Astrocyte (in vitro differentiated cells and primary cell): Measurements from ENCODE around the gene TBX6. TPM values are rescaled to one million over a fixed set of nuclear protein-coding genes. Genes with fewer than 3 reads are reported as not detected.

Source experiments
- DNase-seq: peaks from one replicate; pipeline ENCODE4 v3.0.0-alpha.2; 2010; ENCODE audit warnings: low read depth
- FAIRE-seq: peaks from 2 replicates; lab custom pipeline; 2011; peaks lifted over from hg19 to GRCh38; lab: Jason Lieb, UNC
- H2AFZ ChIP-seq: 2 replicates; pipeline ENCODE4 v1.6.0; 2012; ENCODE audit warnings: low read depth, low read length, inconsistent platforms
- H3K27ac ChIP-seq: 2 replicates; pipeline ENCODE4 v1.5.1; 2011; ENCODE audit warnings: low read depth, low read length, inconsistent platforms
- H3K27me3 ChIP-seq: 2 replicates; pipeline ENCODE4 v1.6.0; 2011; ENCODE audit warnings: low read length, inconsistent platforms; ENCODE audit not compliant: insufficient read depth
- H3K36me3 ChIP-seq: 2 replicates; pipeline ENCODE4 v1.5.1; 2011; ENCODE audit warnings: low read length, inconsistent platforms; ENCODE audit not compliant: insufficient read depth
- H3K4me1 ChIP-seq: 2 replicates; pipeline ENCODE4 v1.5.1; 2011; ENCODE audit warnings: low read length, inconsistent platforms; ENCODE audit not compliant: insufficient read depth
- H3K4me2 ChIP-seq: 2 replicates; pipeline ENCODE4 v1.6.0; 2012; ENCODE audit warnings: low read length, inconsistent platforms
- H3K4me3 ChIP-seq: 2 replicates; pipeline ENCODE4 v1.5.1; 2011; ENCODE audit warnings: low read depth, mild to moderate bottlenecking, low read length, inconsistent platforms; ENCODE audit not compliant: insufficient read depth
- H3K79me2 ChIP-seq: 2 replicates; pipeline ENCODE4 v1.6.0; 2012; ENCODE audit warnings: mild to moderate bottlenecking, low read length, inconsistent platforms; ENCODE audit not compliant: insufficient read depth
- H3K9ac ChIP-seq: 2 replicates; pipeline ENCODE4 v1.6.0; 2012; ENCODE audit warnings: mild to moderate bottlenecking, low read length, inconsistent platforms
- H3K9me3 ChIP-seq: 2 replicates; pipeline ENCODE4 v1.5.1; 2012; ENCODE audit warnings: low read depth, mild to moderate bottlenecking, low read length, inconsistent platforms; ENCODE audit not compliant: insufficient read depth
- H4K20me1 ChIP-seq: 2 replicates; pipeline ENCODE4 v1.6.0; 2012; ENCODE audit warnings: low read length, inconsistent platforms; ENCODE audit not compliant: insufficient read depth
- H3K27ac Mint-ChIP-seq: one replicate; pipeline ENCODE4 v1.8.0; 2021; ENCODE audit warnings: mild to moderate bottlenecking, mixed read lengths; ENCODE audit not compliant: unreplicated experiment
- H3K27me3 Mint-ChIP-seq: one replicate; pipeline ENCODE4 v1.8.0; 2021; ENCODE audit warnings: low read depth, mixed read lengths; ENCODE audit not compliant: unreplicated experiment
- H3K36me3 Mint-ChIP-seq: one replicate; pipeline ENCODE4 v1.8.0; 2021; ENCODE audit warnings: low read depth, mixed read lengths; ENCODE audit not compliant: unreplicated experiment
- H3K4me1 Mint-ChIP-seq: one replicate; pipeline ENCODE4 v1.8.0; 2021; ENCODE audit warnings: low read depth, mixed read lengths; ENCODE audit not compliant: unreplicated experiment
- H3K4me3 Mint-ChIP-seq: one replicate; pipeline ENCODE4 v1.8.0; 2021; ENCODE audit warnings: mild to moderate bottlenecking, moderate library complexity, mixed read lengths; ENCODE audit not compliant: unreplicated experiment
- H3K9me3 Mint-ChIP-seq: one replicate; pipeline ENCODE4 v1.8.0; 2021; ENCODE audit warnings: mild to moderate bottlenecking, mixed read lengths; ENCODE audit not compliant: unreplicated experiment
- EZH2 ChIP-seq: IDR thresholded peaks from 2 replicates; pipeline ENCODE4 v1.6.1; 2012; ENCODE audit warnings: mild to moderate bottlenecking, low read length, inconsistent platforms; ENCODE audit not compliant: insufficient read depth
- total RNA-seq: library from RNA; stranded (reverse); gene quantifications from 2 replicates; pipeline ENCODE4 v1.2.1, GENCODE V29; 2021
- TF ChIP-seq, protein P1 (sequence below): IDR thresholded peaks from 2 replicates; pipeline ENCODE4 v1.5.1; 2011; ENCODE audit warnings: low read depth, mild to moderate bottlenecking, inconsistent platforms, low read length, moderate library complexity; ENCODE audit not compliant: insufficient read depth

TBX6 gene
- total RNA-seq, 1 donor from 2014 or later, result 0.27 TPM

DNA sequence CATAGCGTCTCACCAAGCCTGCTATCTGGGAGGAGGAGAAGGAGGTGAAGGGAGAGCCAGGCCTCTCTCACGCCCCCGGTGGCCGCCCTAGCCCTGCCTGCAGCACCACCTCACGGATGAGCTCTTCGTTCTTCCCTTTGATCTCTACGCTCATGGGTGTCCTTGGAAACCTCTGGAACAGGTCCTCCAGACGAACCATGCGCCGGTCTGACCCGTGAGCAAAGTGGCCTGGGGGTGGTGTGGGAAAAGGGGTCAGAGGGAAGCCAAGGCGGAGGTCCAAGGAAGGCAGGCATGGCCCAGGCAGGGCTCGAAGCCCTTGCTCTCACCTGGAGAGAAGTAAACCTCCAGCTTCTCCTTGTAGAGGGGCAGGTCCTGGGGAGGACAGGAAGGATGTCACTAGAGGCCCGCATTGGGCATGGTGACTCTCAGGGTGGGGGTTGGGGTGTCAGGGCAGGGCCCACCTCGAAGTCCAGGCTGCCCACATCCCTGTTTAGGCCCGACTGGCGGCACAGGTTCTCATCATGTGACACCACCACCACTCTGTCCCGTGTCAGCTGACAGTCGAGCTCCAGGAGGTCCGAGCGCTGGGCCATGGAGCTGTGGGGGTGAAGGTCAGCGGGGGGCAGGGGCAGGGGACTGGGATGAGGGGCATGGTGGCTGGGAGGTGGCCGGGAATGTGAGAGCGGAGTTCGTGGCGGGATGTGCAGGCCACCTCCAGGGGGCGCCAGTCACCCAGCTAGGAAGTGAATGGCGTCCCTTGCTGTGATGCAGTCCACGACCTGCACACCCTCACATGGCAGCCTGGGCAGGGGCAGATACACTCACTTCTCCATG lies 20.7 kb upstream of the TBX6 start:
- no peak overlapping the region for H3K9ac ChIP-seq
- no peak overlapping the region for H3K4me2 ChIP-seq
- no peak overlapping the region for H3K4me3 ChIP-seq
- TF ChIP-seq, protein P1, sequence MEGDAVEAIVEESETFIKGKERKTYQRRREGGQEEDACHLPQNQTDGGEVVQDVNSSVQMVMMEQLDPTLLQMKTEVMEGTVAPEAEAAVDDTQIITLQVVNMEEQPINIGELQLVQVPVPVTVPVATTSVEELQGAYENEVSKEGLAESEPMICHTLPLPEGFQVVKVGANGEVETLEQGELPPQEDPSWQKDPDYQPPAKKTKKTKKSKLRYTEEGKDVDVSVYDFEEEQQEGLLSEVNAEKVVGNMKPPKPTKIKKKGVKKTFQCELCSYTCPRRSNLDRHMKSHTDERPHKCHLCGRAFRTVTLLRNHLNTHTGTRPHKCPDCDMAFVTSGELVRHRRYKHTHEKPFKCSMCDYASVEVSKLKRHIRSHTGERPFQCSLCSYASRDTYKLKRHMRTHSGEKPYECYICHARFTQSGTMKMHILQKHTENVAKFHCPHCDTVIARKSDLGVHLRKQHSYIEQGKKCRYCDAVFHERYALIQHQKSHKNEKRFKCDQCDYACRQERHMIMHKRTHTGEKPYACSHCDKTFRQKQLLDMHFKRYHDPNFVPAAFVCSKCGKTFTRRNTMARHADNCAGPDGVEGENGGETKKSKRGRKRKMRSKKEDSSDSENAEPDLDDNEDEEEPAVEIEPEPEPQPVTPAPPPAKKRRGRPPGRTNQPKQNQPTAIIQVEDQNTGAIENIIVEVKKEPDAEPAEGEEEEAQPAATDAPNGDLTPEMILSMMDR, result peak; percentile 22
- no peak for TF ChIP-seq EZH2
- Mint-ChIP-seq H3K27ac (no peak overlapping the region), H3K27me3 (no peaks in the 10 kb centered on the region), H3K4me3 (no peak overlapping the region), H3K9me3 (no peaks in the 10 kb centered on the region), H3K4me1 (peaks cover 6% of the 10 kb centered on the region), H3K36me3 (peaks cover 9% of the 10 kb centered on the region)
- no peaks in the 10 kb centered on the region for H3K4me1 ChIP-seq
- H2AFZ ChIP-seq, result no peak overlapping the region
- DNase-seq (no peak), FAIRE-seq (no peak)
- no peak overlapping the region for H3K27ac ChIP-seq
- H3K36me3 ChIP-seq, result peaks cover 5% of the 10 kb centered on the region
- H3K27me3 ChIP-seq, result no peaks in the 10 kb centered on the region
- H3K79me2 ChIP-seq, result no peaks in the 10 kb centered on the region
- H4K20me1 ChIP-seq, result no peaks in the 10 kb centered on the region
- H3K9me3 ChIP-seq, result no peaks in the 10 kb centered on the region

DNA sequence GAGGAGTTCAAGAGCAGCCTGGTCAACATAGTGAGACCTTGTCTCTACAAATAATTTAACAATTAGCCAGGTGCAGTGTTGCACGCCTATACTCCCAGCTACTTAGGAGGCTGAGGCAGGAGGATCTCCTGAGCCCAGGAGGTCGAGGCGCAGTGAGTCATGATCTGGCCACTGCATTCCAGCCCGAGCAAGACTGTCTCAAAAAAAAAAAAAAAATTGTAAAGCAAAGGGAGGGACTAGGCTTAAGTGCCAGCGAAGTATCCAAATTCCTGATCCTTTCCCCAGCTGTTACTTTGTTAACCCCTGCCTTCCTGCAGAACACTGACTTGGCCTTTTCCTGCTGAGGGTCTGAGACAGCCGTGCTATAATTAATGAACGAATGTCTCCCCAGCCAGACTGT lies 18.9 kb upstream of the TBX6 start:
- H3K4me1 Mint-ChIP-seq, result peaks cover 6% of the 10 kb centered on the region
- H4K20me1 ChIP-seq, result no peaks in the 10 kb centered on the region
- H3K27me3 Mint-ChIP-seq, result no peaks in the 10 kb centered on the region
- no peak overlapping the region for H3K27ac Mint-ChIP-seq
- H3K4me3 ChIP-seq, result no peak overlapping the region
- H3K9me3 ChIP-seq, result no peaks in the 10 kb centered on the region
- no peaks in the 10 kb centered on the region for H3K79me2 ChIP-seq
- DNase-seq (no peak), FAIRE-seq (no peak)
- no peaks in the 10 kb centered on the region for H3K36me3 ChIP-seq
- no peak overlapping the region for H3K27ac ChIP-seq
- H3K4me3 Mint-ChIP-seq, result no peak overlapping the region
- H3K27me3 ChIP-seq, result no peaks in the 10 kb centered on the region
- no peak overlapping the region for H3K9ac ChIP-seq
- H2AFZ ChIP-seq, result no peak overlapping the region
- peaks cover 8% of the 10 kb centered on the region for H3K36me3 Mint-ChIP-seq
- H3K4me1 ChIP-seq, result no peaks in the 10 kb centered on the region
- no peak overlapping the region for H3K4me2 ChIP-seq
- TF ChIP-seq EZH2, result no peak
- TF ChIP-seq, protein P1, result no peak
- no peaks in the 10 kb centered on the region for H3K9me3 Mint-ChIP-seq
